Measurements from ENCODE around the gene KIAA0513.

KIAA0513 gene

DNA sequence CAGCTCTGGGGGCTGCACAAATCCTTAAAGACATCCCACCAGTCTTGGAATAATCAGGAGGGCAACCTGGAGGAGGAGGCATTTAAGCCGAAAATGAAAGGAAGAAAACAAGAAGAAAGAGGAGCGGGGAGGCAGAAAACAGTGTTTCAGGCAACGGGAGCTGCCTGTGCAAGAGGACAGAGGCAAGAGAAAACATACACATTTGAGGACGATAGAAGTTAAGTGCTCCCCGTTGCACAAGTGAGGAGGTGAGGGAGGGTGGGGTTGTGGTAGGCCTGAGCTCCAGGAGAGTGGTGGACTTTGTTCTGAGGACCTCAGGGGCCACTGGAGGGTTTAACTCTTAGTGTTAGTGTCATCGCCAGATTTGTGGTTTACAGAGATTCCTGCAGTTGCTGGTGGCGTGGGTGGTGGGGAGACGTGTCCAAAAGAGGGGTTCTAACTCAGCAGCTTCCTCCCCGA is 112.3 kb downstream of the KIAA0513 start:
- no peak for DNase-seq

DNA sequence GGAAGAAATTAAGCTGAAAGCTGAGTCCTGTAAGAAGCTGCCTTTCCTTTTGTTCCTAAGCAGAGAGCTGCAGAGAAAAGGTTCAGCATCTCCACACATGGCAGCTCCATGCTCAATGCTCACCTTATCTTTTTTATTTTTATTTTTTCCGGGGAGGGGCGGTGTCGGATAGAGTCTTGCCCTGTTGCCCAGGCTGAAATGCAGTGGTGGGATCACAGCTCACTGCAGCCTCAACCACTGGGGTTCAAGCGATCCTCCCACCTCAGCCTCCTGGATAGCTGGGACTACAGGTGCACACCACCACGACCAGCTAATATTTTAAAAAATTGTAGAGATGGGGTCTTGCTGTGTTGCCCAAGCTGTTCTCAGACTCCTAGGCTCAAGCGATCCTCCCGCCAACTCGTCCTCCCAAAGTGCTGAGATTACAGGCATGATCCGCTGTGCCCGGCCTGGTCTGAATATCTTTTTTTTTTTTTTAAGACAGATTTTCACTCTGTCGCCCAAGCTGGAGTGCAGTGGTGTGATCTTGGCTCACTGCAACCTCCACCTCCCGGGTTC is 112.9 kb downstream of the KIAA0513 start:
- DNase-seq = no peak

DNA sequence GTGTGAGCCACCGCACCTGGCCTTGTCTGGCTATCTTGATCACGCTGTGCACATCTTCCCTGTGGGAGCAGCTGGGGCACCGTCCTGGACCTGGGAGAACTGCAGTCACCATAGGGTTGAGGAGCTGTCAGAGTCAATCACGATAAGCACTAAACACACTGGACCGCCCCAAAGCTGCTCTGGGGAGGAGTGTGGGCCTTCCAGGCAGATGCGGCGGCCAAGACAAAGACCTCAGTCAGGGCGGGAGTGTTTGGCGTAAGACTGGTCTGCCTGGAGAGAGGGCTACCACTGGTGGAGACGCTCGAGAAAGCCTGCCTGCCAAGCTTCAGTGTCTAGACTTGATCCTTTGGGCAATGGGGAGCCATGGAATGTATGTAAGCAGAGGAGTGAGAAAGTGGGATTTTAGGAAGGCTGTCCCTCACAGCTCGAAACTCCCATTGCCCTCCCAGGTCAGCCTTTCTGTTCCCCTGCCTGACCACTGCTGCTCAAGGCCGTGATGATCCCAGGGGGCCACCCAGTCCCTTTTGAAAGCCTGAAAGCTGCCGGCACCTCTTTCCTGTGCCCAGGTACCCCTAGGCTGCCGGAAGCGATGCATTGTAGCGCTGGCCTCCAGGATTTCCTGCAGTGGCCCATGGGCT is 114.0 kb downstream of the KIAA0513 start:
- no peak for DNase-seq

DNA sequence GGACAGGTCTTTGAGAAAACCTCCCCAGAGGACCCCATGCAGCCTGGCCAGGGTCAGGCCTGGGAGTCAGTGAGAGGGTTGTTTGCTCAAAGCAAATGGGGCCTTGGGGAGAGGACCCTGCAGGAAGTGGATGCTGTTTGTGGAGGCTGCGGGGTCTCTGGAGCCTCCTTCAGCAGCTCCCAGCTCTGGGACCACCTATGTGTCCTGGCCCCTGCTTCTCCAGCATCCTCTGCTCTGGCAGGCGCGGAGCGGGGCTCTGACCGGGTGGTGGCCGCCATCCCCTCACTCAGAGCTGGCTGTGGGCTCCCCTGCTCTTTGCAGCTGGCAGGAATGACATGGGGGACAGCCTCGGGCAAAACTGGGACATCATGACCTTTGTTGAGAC is 114.5 kb downstream of the KIAA0513 start:
- no peak for DNase-seq

DNA sequence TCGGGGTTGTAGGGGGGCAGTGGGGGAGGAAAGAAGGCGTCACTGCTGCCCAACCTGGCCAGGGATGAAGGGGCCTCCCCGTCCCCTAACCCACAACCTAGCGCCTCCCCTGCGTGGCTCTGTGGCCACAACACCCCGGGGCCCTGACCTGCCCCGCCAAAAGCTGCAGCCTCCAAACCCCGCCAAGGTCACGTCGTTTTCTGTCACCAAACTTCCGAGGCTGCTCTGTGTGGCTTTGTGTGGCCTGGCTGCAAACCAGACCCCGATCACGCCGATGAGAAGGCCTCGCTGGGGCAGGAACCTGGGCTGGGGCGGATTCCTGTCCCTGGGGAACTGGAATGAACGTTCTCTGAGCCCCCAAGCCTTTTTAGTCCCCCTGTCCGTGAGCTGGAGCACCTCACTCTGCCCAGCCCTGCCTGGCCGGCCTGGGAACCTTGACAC is 115.2 kb downstream of the KIAA0513 start:
- DNase-seq = no peak
